Measurements from ENCODE around the gene CIBAR2.

DNA sequence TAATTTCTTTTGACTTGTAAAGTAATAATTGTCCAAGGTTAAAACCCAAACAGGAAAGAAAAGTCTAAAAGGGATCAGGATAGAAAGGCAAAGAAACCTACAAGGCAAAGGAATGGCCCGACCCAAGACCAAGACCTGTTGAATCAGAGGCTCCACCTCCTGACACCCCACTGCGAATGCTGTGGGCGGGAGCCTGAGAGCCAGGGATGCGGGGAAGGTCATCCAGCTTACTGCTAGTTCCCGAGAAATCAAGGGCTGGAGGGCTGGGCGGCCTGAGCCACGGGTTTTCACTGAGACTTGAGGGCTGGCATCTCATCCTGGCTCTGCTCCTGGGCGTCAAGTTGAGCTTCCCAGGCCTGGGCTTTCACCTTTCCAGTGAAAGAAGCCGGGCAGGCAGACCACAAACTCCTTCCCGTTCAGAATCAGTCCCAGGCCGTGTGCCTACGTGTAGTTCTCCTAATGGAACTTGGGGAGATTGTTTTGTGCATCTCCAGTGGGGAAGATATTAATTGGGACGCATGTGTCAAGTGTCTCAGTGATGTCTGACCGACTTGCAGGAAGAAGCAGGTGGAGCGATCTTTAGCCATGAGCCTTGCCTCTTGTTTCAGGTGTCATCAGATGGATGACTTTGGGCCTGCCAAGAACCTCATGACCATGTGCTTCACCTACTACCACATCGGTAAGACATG, 36.9 kb downstream of the CIBAR2 start:
- TF ChIP-seq EP300 (IDR thresholded peaks at IDR 0.05): no peak
- TF ChIP-seq, protein P1, sequence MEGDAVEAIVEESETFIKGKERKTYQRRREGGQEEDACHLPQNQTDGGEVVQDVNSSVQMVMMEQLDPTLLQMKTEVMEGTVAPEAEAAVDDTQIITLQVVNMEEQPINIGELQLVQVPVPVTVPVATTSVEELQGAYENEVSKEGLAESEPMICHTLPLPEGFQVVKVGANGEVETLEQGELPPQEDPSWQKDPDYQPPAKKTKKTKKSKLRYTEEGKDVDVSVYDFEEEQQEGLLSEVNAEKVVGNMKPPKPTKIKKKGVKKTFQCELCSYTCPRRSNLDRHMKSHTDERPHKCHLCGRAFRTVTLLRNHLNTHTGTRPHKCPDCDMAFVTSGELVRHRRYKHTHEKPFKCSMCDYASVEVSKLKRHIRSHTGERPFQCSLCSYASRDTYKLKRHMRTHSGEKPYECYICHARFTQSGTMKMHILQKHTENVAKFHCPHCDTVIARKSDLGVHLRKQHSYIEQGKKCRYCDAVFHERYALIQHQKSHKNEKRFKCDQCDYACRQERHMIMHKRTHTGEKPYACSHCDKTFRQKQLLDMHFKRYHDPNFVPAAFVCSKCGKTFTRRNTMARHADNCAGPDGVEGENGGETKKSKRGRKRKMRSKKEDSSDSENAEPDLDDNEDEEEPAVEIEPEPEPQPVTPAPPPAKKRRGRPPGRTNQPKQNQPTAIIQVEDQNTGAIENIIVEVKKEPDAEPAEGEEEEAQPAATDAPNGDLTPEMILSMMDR (IDR thresholded peaks at IDR 0.05): no peak
- no peak for TF ChIP-seq POLR2A (IDR thresholded peaks at IDR 0.05)

All from ovary (tissue), 3 donors.